ENCODE results near the gene ATP6V0E2. TPM values are rescaled to one million over a fixed set of nuclear protein-coding genes. Genes with fewer than 3 reads are reported as not detected.

The ATP6V0E2 gene
- total RNA-seq, 1 donor = 11.2 TPM

GRCh38 chr7:149839933-149840332 lies 33.8 kb upstream of the ATP6V0E2 start:
- no peak for TF ChIP-seq CTCF (IDR thresholded peaks at IDR 0.05; ENCODE audit: insufficient read depth, low read depth, low read length)
- no peak for DNase-seq (ENCODE audit: low read depth)
- H3K4me3 ChIP-seq (ENCODE audit: low read depth, low read length) = no peak overlapping the region

DNA sequence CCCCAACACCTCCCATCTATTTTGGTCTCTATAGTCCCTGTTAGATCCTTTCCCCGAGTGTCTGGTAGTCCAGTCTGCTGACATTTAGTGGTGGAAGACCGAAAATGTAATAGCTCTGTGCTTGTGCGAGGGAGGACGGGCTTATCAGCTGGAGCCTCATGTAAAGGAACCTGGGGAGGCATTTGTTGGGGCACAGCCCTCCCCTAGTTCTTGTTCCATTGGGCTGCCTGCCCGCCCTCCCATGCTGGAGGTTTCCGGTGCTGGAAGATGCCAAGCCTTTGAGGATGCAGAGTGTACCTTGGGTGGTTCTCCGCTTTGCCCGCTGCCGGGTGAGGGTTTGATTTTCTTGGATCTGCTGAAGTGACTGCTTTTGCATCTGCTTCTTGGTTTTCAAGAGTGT lies 30.2 kb upstream of the ATP6V0E2 start:
- DNase-seq (ENCODE audit: low read depth) = no peak
- no peak overlapping the region for H3K4me3 ChIP-seq (ENCODE audit: low read depth, low read length)
- no peak for TF ChIP-seq CTCF (IDR thresholded peaks at IDR 0.05; ENCODE audit: insufficient read depth, low read depth, low read length)

DNA sequence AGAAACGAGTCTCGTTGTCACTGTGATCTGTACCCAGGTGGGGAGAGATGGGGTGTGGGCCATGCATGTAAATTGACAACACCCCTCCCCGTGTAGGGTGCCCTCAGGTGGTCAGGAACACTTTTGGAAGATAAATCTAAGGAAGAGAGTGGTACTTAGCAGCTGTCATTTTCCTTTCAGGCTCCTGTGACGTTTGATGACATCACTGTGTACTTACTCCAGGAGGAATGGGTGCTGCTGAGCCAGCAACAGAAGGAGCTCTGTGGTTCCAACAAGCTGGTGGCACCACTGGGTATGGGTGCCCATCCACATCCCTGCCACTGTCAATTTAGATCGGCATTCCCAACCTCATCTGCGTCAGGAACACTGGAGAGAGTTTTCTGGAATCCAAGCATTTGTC lies 29.3 kb upstream of the ATP6V0E2 start:
- no peak overlapping the region for H3K4me3 ChIP-seq (ENCODE audit: low read depth, low read length)
- TF ChIP-seq CTCF (IDR thresholded peaks at IDR 0.05; ENCODE audit: insufficient read depth, low read depth, low read length) = no peak
- DNase-seq (ENCODE audit: low read depth) = no peak

DNA sequence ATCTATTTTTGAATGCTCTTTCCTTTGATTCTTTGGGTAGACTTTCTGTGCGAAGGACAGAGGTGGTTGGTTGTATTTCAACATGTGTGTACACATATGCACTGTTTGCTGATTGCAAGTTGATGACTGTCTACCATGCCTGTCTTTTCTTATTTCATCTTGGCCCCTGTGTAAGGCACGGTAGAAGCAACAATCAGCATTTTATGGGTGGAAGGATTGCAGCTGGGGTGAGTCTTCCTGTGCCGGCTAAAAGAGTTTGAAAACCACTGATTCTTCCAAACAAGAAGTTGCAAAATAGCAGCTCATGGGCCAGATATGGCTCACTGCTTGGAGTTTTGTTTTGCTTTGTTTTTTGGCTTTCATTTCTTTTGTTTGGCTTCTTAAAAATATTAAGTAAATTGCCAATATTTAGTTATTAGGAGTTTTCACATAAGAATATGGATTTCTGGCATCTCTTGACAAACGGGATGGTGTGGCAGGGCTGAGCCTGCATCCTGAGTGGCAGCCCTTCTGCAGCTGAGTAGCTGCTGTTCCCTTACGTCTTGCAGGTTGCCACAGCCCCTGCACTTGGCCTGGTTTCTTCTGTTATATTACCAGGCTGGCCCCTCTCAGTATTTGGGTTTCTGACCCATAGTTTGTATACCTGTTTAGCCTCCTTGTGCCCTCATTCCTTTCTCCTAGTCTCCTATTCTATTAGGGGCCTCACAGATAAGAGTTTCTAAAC lies 28.4 kb upstream of the ATP6V0E2 start:
- no peak for TF ChIP-seq CTCF (IDR thresholded peaks at IDR 0.05; ENCODE audit: insufficient read depth, low read depth, low read length)
- no peak overlapping the region for H3K4me3 ChIP-seq (ENCODE audit: low read depth, low read length)
- peak; percentile 22 for DNase-seq (ENCODE audit: low read depth)

DNA sequence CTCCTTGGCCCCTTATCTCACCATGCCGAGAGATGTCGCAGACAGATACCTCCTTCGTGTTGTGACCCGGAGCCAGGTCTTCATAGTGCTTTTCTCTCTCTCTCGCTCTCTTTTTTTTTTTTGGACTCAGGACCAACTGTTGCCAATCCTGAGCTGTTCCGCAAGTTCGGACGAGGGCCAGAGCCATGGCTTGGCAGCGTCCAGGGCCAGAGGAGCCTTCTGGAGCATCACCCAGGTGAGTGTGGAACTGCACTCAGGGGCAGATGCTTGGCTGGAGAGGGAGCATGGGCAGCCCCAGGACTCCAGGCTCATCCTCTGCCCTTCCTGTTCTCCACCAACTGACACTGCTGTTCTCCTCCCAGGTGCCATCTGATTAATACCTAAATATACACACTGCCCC lies 27.7 kb upstream of the ATP6V0E2 start:
- no peak for TF ChIP-seq CTCF (IDR thresholded peaks at IDR 0.05; ENCODE audit: insufficient read depth, low read depth, low read length)
- H3K4me3 ChIP-seq (ENCODE audit: low read depth, low read length) = no peak overlapping the region
- DNase-seq (ENCODE audit: low read depth) = no peak

DNA sequence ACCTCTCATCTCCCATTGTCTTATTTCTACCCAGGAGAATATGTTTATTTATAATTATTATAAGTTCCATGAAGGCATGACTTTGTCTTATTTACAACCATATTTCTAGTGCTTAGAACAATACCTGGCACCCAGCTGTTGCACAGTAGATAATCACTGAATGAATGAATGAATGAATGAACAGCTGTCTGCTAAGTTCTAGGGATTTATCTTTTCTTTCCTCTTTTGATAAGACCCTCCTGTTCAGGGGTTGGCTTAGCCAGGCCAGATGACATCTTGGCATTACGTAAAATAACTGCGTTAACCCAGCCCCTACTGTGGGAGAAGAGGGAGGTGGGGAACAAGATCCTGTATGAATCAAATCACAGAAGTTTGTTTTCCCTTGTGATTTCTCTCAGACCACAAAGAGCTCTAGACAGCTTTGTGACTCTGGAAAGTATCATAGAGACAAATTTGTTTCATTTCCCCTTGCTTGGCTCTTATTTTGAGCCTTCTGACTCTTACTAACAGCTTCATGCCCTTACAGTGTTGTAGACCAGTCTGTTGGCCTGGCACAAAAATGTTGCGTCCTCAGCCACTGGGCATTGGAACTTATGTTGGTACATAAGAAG lies 27.2 kb upstream of the ATP6V0E2 start:
- H3K4me3 ChIP-seq (ENCODE audit: low read depth, low read length) = no peak overlapping the region
- DNase-seq (ENCODE audit: low read depth) = no peak
- TF ChIP-seq CTCF (IDR thresholded peaks at IDR 0.05; ENCODE audit: insufficient read depth, low read depth, low read length) = no peak
